ENCODE data around the gene ZXDC. TPM values are rescaled to one million over a fixed set of nuclear protein-coding genes. Genes with fewer than 3 reads are reported as not detected.

Gene ZXDC
- total and polyA plus RNA-seq, 2 donors (not counting 1 experiment from before 2014, with no cell fraction given): 38.9 to 70.9 TPM

DNA sequence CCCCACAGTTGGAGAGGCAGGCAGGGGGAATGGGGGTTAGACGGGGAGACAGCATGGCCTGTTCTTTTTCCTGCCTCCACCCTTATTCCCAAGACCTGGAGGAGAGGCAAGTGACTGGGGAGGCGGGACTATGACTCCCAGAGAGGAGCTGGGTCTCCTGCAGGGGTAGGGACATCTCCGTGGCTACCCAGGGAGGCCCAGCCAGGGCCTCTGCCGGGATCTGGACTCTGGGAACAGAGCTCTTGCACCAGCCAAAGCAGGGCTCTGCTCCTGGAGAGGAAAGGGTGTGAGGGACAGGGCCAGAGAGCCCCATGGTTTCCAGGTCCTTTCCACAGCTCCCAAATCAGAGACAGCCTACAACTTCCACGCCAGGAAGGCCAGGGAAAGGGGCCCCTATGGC is 58.2 kb downstream of the ZXDC start:
- Histone ChIP-seq H4K20me1 (ENCODE audit: control insufficient read depth, insufficient read depth, low read length, poor library complexity, severe bottlenecking) (no peaks in the 10 kb centered on the region), H3K27me3 (replicated peaks in 1 of 4; ENCODE audit: control extremely low read depth in 1 of 4, control insufficient read depth in 3 of 4, insufficient read depth in 4 of 4, low read length in 3 of 4) (peaks cover 0 to 16% (median 0%) of the 10 kb centered on the region in 4 experiments), H3K9me3 (ENCODE audit: control extremely low read depth in 1 of 3, control insufficient read depth in 2 of 3, insufficient read depth in 1 of 3, low read length in 2 of 3) (peaks cover 0 to 3% (median 0%) of the 10 kb centered on the region in 3 donors), H3K4me3 (ENCODE audit: control extremely low read depth in 1 of 5, extremely low read depth in 1 of 5, insufficient read depth in 1 of 5, low read depth in 2 of 5, low read length in 4 of 5) (no peak overlapping the region), H2AFZ (ENCODE audit: insufficient read depth, low read depth, low read length, poor library complexity, severe bottlenecking) (no peak overlapping the region), H3K4me1 (ENCODE audit: control insufficient read depth in 2 of 2, insufficient read depth in 2 of 2, low read length in 2 of 2) (no peaks in the 10 kb centered on the region), H3K9ac (ENCODE audit: low read length) (no peak overlapping the region), H3K4me2 (replicated peaks; ENCODE audit: low read depth, low read length, poor library complexity, severe bottlenecking) (no peak overlapping the region), H3K36me3 (replicated peaks in 1 of 2; ENCODE audit: control extremely low read depth in 1 of 2, control insufficient read depth in 1 of 2, extremely low read depth in 1 of 2, insufficient read depth in 2 of 2, low read length in 1 of 2) (no peaks in the 10 kb centered on the region), H3K79me2 (ENCODE audit: control insufficient read depth, insufficient read depth, low read length) (no peaks in the 10 kb centered on the region), H3K27ac (ENCODE audit: low read length in 2 of 2) (no peak overlapping the region)
- no peak overlapping the region for H3K27ac Mint-ChIP-seq
- TF ChIP-seq, protein P1, sequence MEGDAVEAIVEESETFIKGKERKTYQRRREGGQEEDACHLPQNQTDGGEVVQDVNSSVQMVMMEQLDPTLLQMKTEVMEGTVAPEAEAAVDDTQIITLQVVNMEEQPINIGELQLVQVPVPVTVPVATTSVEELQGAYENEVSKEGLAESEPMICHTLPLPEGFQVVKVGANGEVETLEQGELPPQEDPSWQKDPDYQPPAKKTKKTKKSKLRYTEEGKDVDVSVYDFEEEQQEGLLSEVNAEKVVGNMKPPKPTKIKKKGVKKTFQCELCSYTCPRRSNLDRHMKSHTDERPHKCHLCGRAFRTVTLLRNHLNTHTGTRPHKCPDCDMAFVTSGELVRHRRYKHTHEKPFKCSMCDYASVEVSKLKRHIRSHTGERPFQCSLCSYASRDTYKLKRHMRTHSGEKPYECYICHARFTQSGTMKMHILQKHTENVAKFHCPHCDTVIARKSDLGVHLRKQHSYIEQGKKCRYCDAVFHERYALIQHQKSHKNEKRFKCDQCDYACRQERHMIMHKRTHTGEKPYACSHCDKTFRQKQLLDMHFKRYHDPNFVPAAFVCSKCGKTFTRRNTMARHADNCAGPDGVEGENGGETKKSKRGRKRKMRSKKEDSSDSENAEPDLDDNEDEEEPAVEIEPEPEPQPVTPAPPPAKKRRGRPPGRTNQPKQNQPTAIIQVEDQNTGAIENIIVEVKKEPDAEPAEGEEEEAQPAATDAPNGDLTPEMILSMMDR (IDR thresholded peaks at IDR 0.05): no peak
- TF ChIP-seq EZH2 (IDR thresholded peaks at IDR 0.05; ENCODE audit: borderline replicate concordance, insufficient read depth, low read depth, low read length, poor library complexity, severe bottlenecking): no peak
- H3K4me3 Mint-ChIP-seq: no peak overlapping the region
- H3K4me1 Mint-ChIP-seq: no peaks in the 10 kb centered on the region
- no peaks in the 10 kb centered on the region for H3K9me3 Mint-ChIP-seq (ENCODE audit: insufficient read depth)
- CTCF ChIA-PET: no interaction called here
- DNase-seq: no peak
- intact Hi-C loops (cut with micrococcal nuclease): no loop called here
- WGBS (ENCODE audit: insufficient coverage): 80% methylated on average over 4 of the region's 5 CpGs
- no peak for ATAC-seq (ENCODE audit: low read depth)
- peaks cover 26% of the 10 kb centered on the region for H3K27me3 Mint-ChIP-seq
- POLR2A ChIA-PET: no interaction called here

DNA sequence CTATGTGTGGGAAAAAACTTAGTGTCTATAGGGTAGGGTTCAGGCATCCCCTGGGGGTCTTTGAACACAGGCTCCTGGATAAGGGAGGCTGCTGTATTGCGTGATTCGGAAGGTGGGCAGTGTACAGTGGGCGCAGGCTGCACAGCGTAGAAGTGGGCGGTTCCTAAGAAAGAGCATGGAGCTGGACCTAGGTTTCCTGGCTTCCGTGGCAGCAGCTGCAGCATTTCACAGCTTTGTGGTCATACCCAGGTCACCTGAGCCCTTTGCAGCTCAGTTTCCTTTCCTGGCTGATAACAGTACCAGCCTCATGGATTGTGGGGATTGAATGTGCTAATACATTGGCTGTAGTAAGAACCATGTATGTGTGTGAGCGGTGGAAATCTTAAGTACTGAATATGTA is 58.7 kb downstream of the ZXDC start:
- Mint-ChIP-seq H3K4me3 (no peak overlapping the region), H3K27ac (no peak overlapping the region), H3K9me3 (ENCODE audit: insufficient read depth) (no peaks in the 10 kb centered on the region), H3K4me1 (no peaks in the 10 kb centered on the region), H3K27me3 (peaks cover 29% of the 10 kb centered on the region)
- no peak overlapping the region for H3K4me2 ChIP-seq (replicated peaks; ENCODE audit: low read depth, low read length, poor library complexity, severe bottlenecking)
- no peak overlapping the region for H3K27ac ChIP-seq (ENCODE audit: low read length in 2 of 2)
- H3K9me3 ChIP-seq (ENCODE audit: control extremely low read depth in 1 of 3, control insufficient read depth in 2 of 3, insufficient read depth in 1 of 3, low read length in 2 of 3): peaks cover 0 to 3% (median 0%) of the 10 kb centered on the region in 3 donors
- no peak overlapping the region for H2AFZ ChIP-seq (ENCODE audit: insufficient read depth, low read depth, low read length, poor library complexity, severe bottlenecking)
- TF ChIP-seq, protein P1 (IDR thresholded peaks at IDR 0.05): no peak
- TF ChIP-seq EZH2 (IDR thresholded peaks at IDR 0.05; ENCODE audit: borderline replicate concordance, insufficient read depth, low read depth, low read length, poor library complexity, severe bottlenecking): no peak
- peaks cover 0 to 16% (median 0%) of the 10 kb centered on the region in 4 experiments for H3K27me3 ChIP-seq (replicated peaks in 1 of 4; ENCODE audit: control extremely low read depth in 1 of 4, control insufficient read depth in 3 of 4, insufficient read depth in 4 of 4, low read length in 3 of 4)
- DNase-seq: no peak
- no peak for ATAC-seq (ENCODE audit: low read depth)
- H3K9ac ChIP-seq (ENCODE audit: low read length): no peak overlapping the region
- no peaks in the 10 kb centered on the region for H3K36me3 ChIP-seq (replicated peaks in 1 of 2; ENCODE audit: control extremely low read depth in 1 of 2, control insufficient read depth in 1 of 2, extremely low read depth in 1 of 2, insufficient read depth in 2 of 2, low read length in 1 of 2)
- WGBS (ENCODE audit: insufficient coverage): 80% methylated on average over 6 of the region's 7 CpGs
- no peak overlapping the region for H3K4me3 ChIP-seq (ENCODE audit: control extremely low read depth in 1 of 5, extremely low read depth in 1 of 5, insufficient read depth in 1 of 5, low read depth in 2 of 5, low read length in 4 of 5)
- ChIA-PET POLR2A (no interaction called here), CTCF (no interaction called here)
- H3K4me1 ChIP-seq (ENCODE audit: control insufficient read depth in 2 of 2, insufficient read depth in 2 of 2, low read length in 2 of 2): no peaks in the 10 kb centered on the region
- H4K20me1 ChIP-seq (ENCODE audit: control insufficient read depth, insufficient read depth, low read length, poor library complexity, severe bottlenecking): no peaks in the 10 kb centered on the region
- intact Hi-C loops (cut with micrococcal nuclease): no loop called here
- H3K79me2 ChIP-seq (ENCODE audit: control insufficient read depth, insufficient read depth, low read length): no peaks in the 10 kb centered on the region
